IPS-11a (cell line): ENCODE results near the gene GBX1.

Source experiments
- H3K4me3 ChIP-seq: one replicate; pipeline ENCODE4 v1.5.1; 2013; ENCODE audit warnings: low read depth, low read length, control low read depth

GBX1 gene

GRCh38 chr7:151141311-151141854 is 26.1 kb downstream of the GBX1 start:
- no peak overlapping the region for H3K4me3 ChIP-seq

GRCh38 chr7:151140826-151141225 is 26.7 kb downstream of the GBX1 start:
- H3K4me3 ChIP-seq, result no peak overlapping the region

DNA sequence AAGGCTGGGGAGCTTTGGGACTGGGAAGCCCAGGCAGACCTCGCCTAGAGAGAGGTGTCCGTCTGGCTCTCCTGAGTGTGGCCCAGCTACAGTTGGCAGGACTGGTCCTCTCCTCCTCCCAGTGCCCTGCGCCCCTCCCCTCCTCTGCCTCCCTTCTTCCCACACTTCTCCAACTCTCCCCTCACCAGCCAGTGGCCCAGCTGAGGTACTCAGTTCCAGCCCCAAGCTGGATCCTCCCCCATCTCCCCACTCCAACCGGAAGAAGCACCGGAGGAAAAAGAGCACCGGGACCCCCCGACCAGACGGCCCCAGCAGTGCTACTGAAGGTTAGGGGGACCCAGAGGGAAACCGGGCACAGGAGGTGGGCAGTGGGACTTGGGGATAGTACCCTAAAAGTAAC is 27.7 kb downstream of the GBX1 start:
- no peak overlapping the region for H3K4me3 ChIP-seq

GRCh38 chr7:151139071-151139790 is 28.3 kb downstream of the GBX1 start:
- no peak overlapping the region for H3K4me3 ChIP-seq

DNA sequence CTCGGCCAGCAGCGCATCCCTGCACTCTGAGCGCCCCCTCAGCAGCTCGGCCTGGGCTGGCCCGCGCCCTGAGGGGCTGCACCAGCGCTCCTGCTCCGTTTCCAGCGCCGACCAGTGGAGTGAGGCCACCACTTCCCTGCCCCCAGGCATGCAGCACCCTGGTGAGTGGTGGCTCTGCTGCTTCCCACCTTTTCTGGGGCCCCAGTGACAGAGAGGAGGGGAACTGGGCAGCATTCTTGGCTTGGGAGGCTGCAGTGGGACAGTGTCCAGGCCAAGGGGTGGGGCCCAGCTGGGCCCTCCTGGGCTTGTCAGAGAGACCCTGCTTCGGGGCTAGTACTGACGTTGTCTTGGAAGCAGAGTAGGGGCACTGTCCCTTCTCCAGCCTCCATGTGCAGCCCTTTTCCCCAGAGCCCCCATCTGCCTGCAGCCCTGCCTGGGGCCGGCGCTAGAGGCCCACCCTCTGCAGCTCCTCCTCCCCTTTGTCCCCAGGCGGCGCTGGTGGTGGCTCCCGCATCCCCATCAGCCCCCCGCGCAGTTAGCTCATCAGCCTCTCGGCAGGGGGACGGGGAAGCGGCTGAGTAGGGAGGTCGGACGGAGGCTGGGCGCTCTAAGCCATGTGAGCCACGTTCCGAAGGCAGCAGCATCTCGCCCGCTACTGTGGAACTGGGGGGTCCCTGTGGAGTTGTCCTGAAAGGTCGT is 29.2 kb downstream of the GBX1 start:
- no peak overlapping the region for H3K4me3 ChIP-seq

DNA sequence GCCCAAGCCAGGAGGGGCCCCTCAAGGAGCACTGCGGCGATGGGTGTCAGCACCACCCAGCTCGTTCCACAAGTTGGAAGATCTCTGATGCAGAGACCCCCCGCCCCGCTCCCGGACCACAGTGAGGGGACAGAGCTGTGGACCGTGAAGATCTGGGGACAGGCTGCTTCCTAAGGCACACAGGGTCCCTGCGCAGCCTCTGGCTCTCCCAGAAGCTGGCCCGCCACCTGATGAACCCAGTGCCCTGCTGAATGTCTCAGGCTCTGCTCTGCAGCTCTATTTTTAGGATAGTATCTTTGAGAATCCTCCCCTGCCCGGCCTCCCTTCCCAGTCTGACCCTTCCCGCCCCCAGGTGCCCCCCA is 29.7 kb downstream of the GBX1 start:
- H3K4me3 ChIP-seq, result no peak overlapping the region

- no peak overlapping the region for H3K4me3 ChIP-seq
Measured at GRCh38 chr7:151137076-151137675, 30.3 kb downstream of the GBX1 start.

DNA sequence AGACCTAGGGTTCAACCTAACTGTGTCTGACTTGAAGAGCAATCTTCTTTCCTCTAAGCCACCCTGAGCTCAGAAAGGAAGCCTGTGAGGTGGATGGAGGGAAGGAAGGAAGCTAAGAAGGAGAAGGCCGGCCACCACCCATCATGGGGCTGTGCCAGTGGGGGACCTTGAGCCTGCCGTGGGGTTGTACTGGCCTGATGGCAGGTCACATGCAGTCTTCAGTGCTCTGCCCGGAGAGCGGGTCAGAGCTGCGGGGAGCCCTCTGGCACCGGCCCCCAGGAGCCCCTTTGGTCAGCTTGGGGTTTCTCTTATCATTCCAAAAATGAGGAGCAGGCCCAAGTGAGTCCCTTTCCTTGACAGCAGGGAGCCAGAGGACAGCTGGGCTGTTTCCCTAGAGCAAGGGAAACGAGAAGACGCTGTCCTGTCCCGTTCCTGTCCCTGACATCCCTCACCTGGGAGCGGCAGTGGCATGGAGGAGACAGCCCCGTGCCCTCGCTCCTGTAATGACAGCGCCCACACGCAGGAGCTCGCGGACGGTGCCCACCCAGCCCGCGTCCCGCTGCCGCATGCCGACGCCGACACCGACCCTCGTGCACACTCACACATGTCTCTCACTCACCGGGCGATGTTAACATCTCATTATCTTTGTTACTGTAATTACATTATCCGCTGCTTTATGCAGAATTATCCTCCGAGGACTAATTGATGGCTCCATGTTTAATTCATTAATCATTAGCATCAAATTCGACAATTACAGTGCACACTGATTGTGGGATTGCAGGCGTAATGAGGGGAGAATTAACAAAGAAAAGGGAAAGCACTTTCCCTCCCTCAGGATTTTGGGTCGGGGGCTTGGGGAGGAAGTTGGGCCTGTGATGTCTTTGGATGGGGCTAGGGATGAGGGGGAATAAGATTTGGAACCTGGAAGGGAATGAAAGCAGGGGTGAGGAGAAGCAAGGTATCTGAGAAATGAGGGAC is 31.3 kb downstream of the GBX1 start:
- H3K4me3 ChIP-seq, result no peak overlapping the region

DNA sequence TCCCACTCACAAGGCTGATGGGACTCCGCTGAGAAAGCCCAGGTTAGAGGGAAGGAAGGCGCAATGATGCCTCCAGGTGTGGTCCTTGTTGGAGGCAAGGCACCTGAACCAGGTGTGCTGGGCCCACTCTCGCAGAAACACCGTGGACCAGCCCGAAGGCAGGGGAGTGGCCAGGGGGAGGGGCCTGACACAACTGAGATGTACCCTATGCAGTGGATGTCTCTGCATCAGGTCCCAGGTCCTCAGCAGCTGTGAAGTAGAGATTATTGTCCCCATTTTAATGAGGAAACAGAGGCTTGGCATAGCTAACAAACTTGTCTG is 32.0 kb downstream of the GBX1 start:
- no peak overlapping the region for H3K4me3 ChIP-seq

GRCh38 chr7:151134743-151135524 is 32.6 kb downstream of the GBX1 start:
- no peak overlapping the region for H3K4me3 ChIP-seq

DNA sequence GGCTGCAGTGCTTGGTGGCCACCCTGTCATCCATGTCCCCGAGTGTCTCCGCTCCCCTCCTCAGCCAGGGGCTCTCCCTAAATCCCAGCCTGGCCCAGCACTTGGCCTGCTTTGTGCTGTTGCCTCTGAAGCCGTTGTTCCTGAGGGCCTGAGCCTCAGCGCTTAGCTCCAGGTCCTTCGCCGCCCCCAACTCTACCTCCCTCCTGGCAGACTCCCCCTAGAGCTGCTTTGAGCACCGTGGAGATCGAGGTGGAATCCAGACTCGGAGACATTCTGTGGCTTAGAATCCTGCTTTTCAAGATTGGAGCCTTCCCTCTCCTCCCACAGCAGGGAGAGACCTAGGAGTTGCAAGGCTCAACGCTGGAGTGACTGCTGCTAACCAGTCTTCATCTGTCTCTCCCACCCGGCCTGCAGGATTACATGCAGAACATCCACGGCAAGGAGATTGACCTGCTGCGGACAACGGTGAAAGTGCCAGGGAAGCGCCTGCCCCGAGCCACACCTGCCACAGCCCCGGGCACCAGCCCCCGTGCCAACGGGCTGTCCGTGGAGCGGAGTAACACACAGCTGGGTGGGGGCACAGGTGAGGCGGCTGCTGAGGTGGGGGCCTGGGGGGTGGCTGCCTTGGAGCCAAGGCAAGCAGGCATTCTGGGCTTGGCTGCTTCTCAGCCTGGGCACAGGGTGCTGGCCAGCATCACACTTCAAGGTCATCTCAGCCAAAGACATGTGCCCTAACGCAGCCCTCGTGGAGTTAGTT is 33.3 kb downstream of the GBX1 start:
- H3K4me3 ChIP-seq, result no peak overlapping the region

GRCh38 chr7:151133266-151133985 is 34.1 kb downstream of the GBX1 start:
- no peak overlapping the region for H3K4me3 ChIP-seq

- H3K4me3 ChIP-seq, result no peak overlapping the region
Measured at GRCh38 chr7:151132461-151133205, 34.9 kb downstream of the GBX1 start.

GRCh38 chr7:151131592-151132293 is 35.8 kb downstream of the GBX1 start:
- H3K4me3 ChIP-seq, result no peak overlapping the region

DNA sequence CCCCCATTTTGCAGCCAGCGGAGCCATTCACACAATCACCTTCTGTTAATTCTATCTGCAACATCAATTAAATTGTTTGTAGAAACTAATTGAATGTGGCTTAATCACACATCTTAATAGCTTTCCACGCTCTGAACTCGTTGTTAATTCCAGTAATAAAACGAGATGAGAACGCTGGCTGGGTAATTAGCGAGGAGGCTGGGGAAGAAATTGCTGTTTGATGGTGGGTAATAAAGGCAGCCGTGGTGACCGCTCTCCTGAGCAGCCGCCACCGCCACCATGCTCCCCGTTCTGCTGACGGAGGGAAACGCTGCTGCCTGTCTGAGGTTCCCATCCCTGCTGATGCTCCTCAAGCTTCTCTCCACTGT is 36.3 kb downstream of the GBX1 start:
- H3K4me3 ChIP-seq, result no peak overlapping the region

DNA sequence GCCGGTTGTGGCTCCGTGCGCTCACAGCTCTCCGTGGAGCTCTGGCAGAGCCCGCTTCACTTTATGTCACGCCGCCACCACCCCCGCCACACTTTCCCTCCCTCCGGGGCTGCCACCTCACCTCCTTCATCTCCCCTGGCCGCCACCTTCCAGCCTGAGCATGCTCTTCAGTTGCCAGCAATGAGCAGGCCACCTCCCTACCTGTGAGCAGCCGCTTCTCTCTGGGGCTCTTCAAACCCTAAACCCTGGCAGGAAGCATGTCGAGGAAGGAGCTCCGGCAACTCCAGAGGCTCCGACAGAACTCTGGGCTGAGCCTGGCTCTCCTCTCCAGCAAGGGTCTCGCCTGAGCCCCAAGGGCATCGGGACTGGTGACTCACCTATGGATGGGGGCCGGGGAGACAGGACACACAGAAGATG is 36.7 kb downstream of the GBX1 start:
- H3K4me3 ChIP-seq, result no peak overlapping the region

- no peak overlapping the region for H3K4me3 ChIP-seq
Measured at GRCh38 chr7:151129960-151130591, 37.4 kb downstream of the GBX1 start.
